Activated CD8-positive, alpha-beta memory T cell treated with anti-CD3 and anti-CD28 coated beads, Interleukin-2, amount 10 ng/mL, durations not matched to agents 7 days and 5 days (primary cell): Measurements from ENCODE around the gene TFAP2C. TPM values are rescaled to one million over a fixed set of nuclear protein-coding genes. Genes with fewer than 3 reads are reported as not detected.
A peak's percentile ranks its signal among the peaks of the same experiment; 100 is the strongest.

Source experiments
- ATAC-seq: fragments of 150-1000 bp; cut with Tn5 transposase; one replicate; pipeline ENCODE4 v1.10.0; 2021; ENCODE audit warnings: moderate library complexity
- CTCF ChIA-PET: fragments of 350-600 bp; sonication (Branson Sonifier 250); formaldehyde crosslinking; loops from one replicate; lab custom pipeline; 2021; ENCODE audit warnings: antibody characterized with exemption; lab: Charles Lee
- DNase-seq: peaks from one replicate; pipeline ENCODE4 v3.0.0-alpha.2; 2020
- H3K27ac Mint-ChIP-seq: one replicate; pipeline ENCODE4 v1.8.0; 2021; ENCODE audit warnings: mild to moderate bottlenecking, mixed read lengths
- H3K27me3 Mint-ChIP-seq: one replicate; pipeline ENCODE4 v1.8.0; 2021; ENCODE audit warnings: mixed read lengths
- H3K36me3 Mint-ChIP-seq: one replicate; pipeline ENCODE4 v1.8.0; 2021; ENCODE audit warnings: mild to moderate bottlenecking, mixed read lengths
- H3K4me1 Mint-ChIP-seq: one replicate; pipeline ENCODE4 v1.8.0; 2021; ENCODE audit warnings: mixed read lengths
- H3K4me3 Mint-ChIP-seq: one replicate; pipeline ENCODE4 v1.8.0; 2021; ENCODE audit warnings: mild to moderate bottlenecking, moderate library complexity, mixed read lengths
- H3K9me3 Mint-ChIP-seq: one replicate; pipeline ENCODE4 v1.8.0; 2022; ENCODE audit warnings: low read depth, mixed read lengths
- total RNA-seq, 2 experiments: library from RNA; stranded (reverse); gene quantifications; one replicate each; pipeline ENCODE4 v1.2.3, GENCODE V29; 2021

Gene TFAP2C
- total RNA-seq, result not detected

- Mint-ChIP-seq H3K4me1 (peaks cover 9% of the 10 kb centered on the region), H3K27me3 (peaks cover 83% of the 10 kb centered on the region), H3K36me3 (peaks cover 3% of the 10 kb centered on the region), H3K27ac (no peak within 1 kb of the TSS), H3K9me3 (no peaks in the 10 kb centered on the region), H3K4me3 (peak within 1 kb of the TSS; percentile 38)
- CTCF ChIA-PET, result no interaction called here
- no peak for DNase-seq
- peak; percentile 53 for ATAC-seq
Measured at GRCh38 chr20:56628873-56629463, at the start of gene TFAP2C. TFAP2C (plus strand) TSS chr20:56629306; CDS start chr20:56629545, 239 bp downstream.

- no peaks in the 10 kb centered on the region for H3K9me3 Mint-ChIP-seq
- H3K36me3 Mint-ChIP-seq, result no peaks in the 10 kb centered on the region
- H3K4me3 Mint-ChIP-seq, result no peak overlapping the region
- no peak for ATAC-seq
- peaks cover 6% of the 10 kb centered on the region for H3K27me3 Mint-ChIP-seq
- H3K4me1 Mint-ChIP-seq, result no peaks in the 10 kb centered on the region
- H3K27ac Mint-ChIP-seq, result no peak overlapping the region
- no peak for DNase-seq
- CTCF ChIA-PET, result no interaction called here
Measured at GRCh38 chr20:56580226-56580625, 48.9 kb upstream of the TFAP2C start.

GRCh38 chr20:56581701-56582100 lies 47.4 kb upstream of the TFAP2C start:
- no peaks in the 10 kb centered on the region for H3K36me3 Mint-ChIP-seq
- H3K4me3 Mint-ChIP-seq, result no peak overlapping the region
- ATAC-seq (no peak), DNase-seq (no peak)
- H3K27ac Mint-ChIP-seq, result no peak overlapping the region
- CTCF ChIA-PET, result no interaction called here
- H3K4me1 Mint-ChIP-seq, result no peaks in the 10 kb centered on the region
- H3K27me3 Mint-ChIP-seq, result peaks cover 6% of the 10 kb centered on the region
- no peaks in the 10 kb centered on the region for H3K9me3 Mint-ChIP-seq

GRCh38 chr20:56582542-56582941 lies 46.6 kb upstream of the TFAP2C start:
- Mint-ChIP-seq H3K36me3 (no peaks in the 10 kb centered on the region), H3K4me3 (no peak overlapping the region), H3K9me3 (no peaks in the 10 kb centered on the region), H3K4me1 (no peaks in the 10 kb centered on the region), H3K27ac (no peak overlapping the region), H3K27me3 (peaks cover 6% of the 10 kb centered on the region)
- CTCF ChIA-PET, result no interaction called here
- no peak for DNase-seq
- no peak for ATAC-seq

- no peak for DNase-seq
- H3K4me1 Mint-ChIP-seq, result no peaks in the 10 kb centered on the region
Measured at GRCh38 chr20:56584916-56585315, 44.2 kb upstream of the TFAP2C start.

GRCh38 chr20:56587307-56588041 lies 41.6 kb upstream of the TFAP2C start:
- H3K4me3 Mint-ChIP-seq, result no peak overlapping the region
- no peaks in the 10 kb centered on the region for H3K4me1 Mint-ChIP-seq
- H3K27me3 Mint-ChIP-seq, result no peaks in the 10 kb centered on the region
- no peak for DNase-seq
- H3K36me3 Mint-ChIP-seq, result no peaks in the 10 kb centered on the region
- no peak for ATAC-seq
- CTCF ChIA-PET, result interaction anchor here (0.7 to 1.2 kb wide), 2 partner anchors 10 to 37 kb away, joined by 3 read pairs; no protein-coding TSS in a partner anchor
- no peak overlapping the region for H3K27ac Mint-ChIP-seq
- no peaks in the 10 kb centered on the region for H3K9me3 Mint-ChIP-seq

More at GRCh38 chr20:56584916-56585315, 44.2 kb upstream of the TFAP2C start:
- CTCF ChIA-PET, result no interaction called here
- no peak overlapping the region for H3K4me3 Mint-ChIP-seq
- no peak for ATAC-seq
- H3K27ac Mint-ChIP-seq, result no peak overlapping the region
- no peaks in the 10 kb centered on the region for H3K9me3 Mint-ChIP-seq
- H3K27me3 Mint-ChIP-seq, result peaks cover 6% of the 10 kb centered on the region
- no peaks in the 10 kb centered on the region for H3K36me3 Mint-ChIP-seq

GRCh38 chr20:56588996-56589395 lies 40.1 kb upstream of the TFAP2C start:
- Mint-ChIP-seq H3K4me1 (no peaks in the 10 kb centered on the region), H3K9me3 (no peaks in the 10 kb centered on the region), H3K4me3 (no peak overlapping the region), H3K36me3 (no peaks in the 10 kb centered on the region), H3K27ac (no peak overlapping the region), H3K27me3 (no peaks in the 10 kb centered on the region)
- CTCF ChIA-PET, result no interaction called here
- ATAC-seq, result no peak
- DNase-seq, result no peak

GRCh38 chr20:56589633-56590032 lies 39.5 kb upstream of the TFAP2C start:
- Mint-ChIP-seq H3K36me3 (no peaks in the 10 kb centered on the region), H3K4me3 (no peak overlapping the region), H3K27me3 (no peaks in the 10 kb centered on the region), H3K27ac (no peak overlapping the region), H3K9me3 (no peaks in the 10 kb centered on the region), H3K4me1 (no peaks in the 10 kb centered on the region)
- ATAC-seq (no peak), DNase-seq (no peak)
- CTCF ChIA-PET, result no interaction called here

GRCh38 chr20:56590888-56591287 lies 38.2 kb upstream of the TFAP2C start:
- H3K4me1 Mint-ChIP-seq, result no peaks in the 10 kb centered on the region
- H3K27me3 Mint-ChIP-seq, result peaks cover 2% of the 10 kb centered on the region
- DNase-seq, result no peak
- no peaks in the 10 kb centered on the region for H3K36me3 Mint-ChIP-seq
- CTCF ChIA-PET, result no interaction called here
- no peaks in the 10 kb centered on the region for H3K9me3 Mint-ChIP-seq
- H3K27ac Mint-ChIP-seq, result no peak overlapping the region
- H3K4me3 Mint-ChIP-seq, result no peak overlapping the region
- no peak for ATAC-seq

- no peak for DNase-seq
- Mint-ChIP-seq H3K27ac (no peak overlapping the region), H3K36me3 (no peaks in the 10 kb centered on the region), H3K4me3 (no peak overlapping the region), H3K9me3 (no peaks in the 10 kb centered on the region), H3K4me1 (no peaks in the 10 kb centered on the region), H3K27me3 (peaks cover 6% of the 10 kb centered on the region)
- ATAC-seq, result no peak
- CTCF ChIA-PET, result interaction anchor here (0.6 kb wide), 1 partner anchor 46 kb away, joined by 4 read pairs; no protein-coding TSS in a partner anchor
Measured at GRCh38 chr20:56592211-56592610, 36.9 kb upstream of the TFAP2C start.

- peaks cover 6% of the 10 kb centered on the region for H3K27me3 Mint-ChIP-seq
- no peak overlapping the region for H3K27ac Mint-ChIP-seq
- H3K4me3 Mint-ChIP-seq, result no peak overlapping the region
- no peaks in the 10 kb centered on the region for H3K4me1 Mint-ChIP-seq
- no peaks in the 10 kb centered on the region for H3K9me3 Mint-ChIP-seq
- DNase-seq (no peak), ATAC-seq (no peak)
- H3K36me3 Mint-ChIP-seq, result no peaks in the 10 kb centered on the region
- CTCF ChIA-PET, result interaction anchor here (0.6 kb wide), 1 partner anchor 45 kb away, joined by 4 read pairs; no protein-coding TSS in a partner anchor
Measured at GRCh38 chr20:56592817-56593216, 36.3 kb upstream of the TFAP2C start.

GRCh38 chr20:56595746-56596475 lies 33.2 kb upstream of the TFAP2C start:
- H3K27ac Mint-ChIP-seq, result no peak overlapping the region

GRCh38 chr20:56601166-56601565 lies 27.9 kb upstream of the TFAP2C start:
- no peak overlapping the region for H3K27ac Mint-ChIP-seq
- no peak overlapping the region for H3K4me3 Mint-ChIP-seq
- ATAC-seq (no peak), DNase-seq (no peak)
- CTCF ChIA-PET, result no interaction called here
- no peaks in the 10 kb centered on the region for H3K4me1 Mint-ChIP-seq
- no peaks in the 10 kb centered on the region for H3K36me3 Mint-ChIP-seq
- no peaks in the 10 kb centered on the region for H3K9me3 Mint-ChIP-seq
- peaks cover 6% of the 10 kb centered on the region for H3K27me3 Mint-ChIP-seq

More at GRCh38 chr20:56595746-56596475, 33.2 kb upstream of the TFAP2C start:
- Mint-ChIP-seq H3K36me3 (no peaks in the 10 kb centered on the region), H3K27me3 (peaks cover 6% of the 10 kb centered on the region), H3K4me3 (no peak overlapping the region), H3K4me1 (no peaks in the 10 kb centered on the region), H3K9me3 (no peaks in the 10 kb centered on the region)
- no peak for DNase-seq
- CTCF ChIA-PET, result no interaction called here
- ATAC-seq, result no peak
